ENCODE data around the gene CDH13. TPM values are rescaled to one million over a fixed set of nuclear protein-coding genes. Genes with fewer than 3 reads are reported as not detected.

Gene CDH13
- polyA plus RNA-seq, 1 experiment: 113 TPM

- H3K4me3 ChIP-seq (ENCODE audit: low read depth, low read length): no peak overlapping the region
- no peaks in the 10 kb centered on the region for H3K36me3 ChIP-seq (ENCODE audit: control insufficient read depth, insufficient read depth, low read length)
- DNase-seq (ENCODE audit: low read depth): no peak
- no peaks in the 10 kb centered on the region for H3K27me3 ChIP-seq (ENCODE audit: control insufficient read depth, insufficient read depth, low read length)
- ChIA-PET CTCF (no interaction called here), POLR2A (no interaction called here)
- TF ChIP-seq CTCF (IDR thresholded peaks at IDR 0.05; ENCODE audit: insufficient read depth, low read depth, low read length): no peak
Observed at GRCh38 chr16:82754716-82755513, 128.1 kb downstream of the CDH13 start.

GRCh38 chr16:82755570-82756282 is 129.0 kb downstream of the CDH13 start:
- Histone ChIP-seq H3K36me3 (ENCODE audit: control insufficient read depth, insufficient read depth, low read length) (no peaks in the 10 kb centered on the region), H3K27me3 (ENCODE audit: control insufficient read depth, insufficient read depth, low read length) (no peaks in the 10 kb centered on the region), H3K4me3 (ENCODE audit: low read depth, low read length) (no peak overlapping the region)
- no peak for DNase-seq (ENCODE audit: low read depth)
- ChIA-PET POLR2A (no interaction called here), CTCF (interaction anchor here (1.2 kb wide), 1 partner anchor 9 kb away, joined by 5 read pairs; no protein-coding TSS in a partner anchor)
- TF ChIP-seq CTCF (IDR thresholded peaks at IDR 0.05; ENCODE audit: insufficient read depth, low read depth, low read length): 0 out of 2 replicates have a peak, but pooled peaks have one; percentile 10

GRCh38 chr16:82756283-82756599 is 129.5 kb downstream of the CDH13 start:
- CTCF ChIA-PET: interaction anchor here (1.2 kb wide), 1 partner anchor 9 kb away, joined by 5 read pairs; no protein-coding TSS in a partner anchor
- H3K27me3 ChIP-seq (ENCODE audit: control insufficient read depth, insufficient read depth, low read length): no peaks in the 10 kb centered on the region
- no peak overlapping the region for H3K4me3 ChIP-seq (ENCODE audit: low read depth, low read length)
- TF ChIP-seq CTCF (IDR thresholded peaks at IDR 0.05; ENCODE audit: insufficient read depth, low read depth, low read length): no peak
- no peak for DNase-seq (ENCODE audit: low read depth)
- POLR2A ChIA-PET: no interaction called here
- no peaks in the 10 kb centered on the region for H3K36me3 ChIP-seq (ENCODE audit: control insufficient read depth, insufficient read depth, low read length)

- ChIA-PET POLR2A (no interaction called here), CTCF (no interaction called here)
Observed at GRCh38 chr16:82758406-82758805, 131.6 kb downstream of the CDH13 start.

More at GRCh38 chr16:82758406-82758805, 131.6 kb downstream of the CDH13 start:
- DNase-seq (ENCODE audit: low read depth): no peak
- TF ChIP-seq CTCF (IDR thresholded peaks at IDR 0.05; ENCODE audit: insufficient read depth, low read depth, low read length): no peak
- H3K36me3 ChIP-seq (ENCODE audit: control insufficient read depth, insufficient read depth, low read length): no peaks in the 10 kb centered on the region
- H3K27me3 ChIP-seq (ENCODE audit: control insufficient read depth, insufficient read depth, low read length): no peaks in the 10 kb centered on the region
- no peak overlapping the region for H3K4me3 ChIP-seq (ENCODE audit: low read depth, low read length)
